ENCODE data around the gene RIMKLB.
"Not testable (repeated sequence)": the region's sequence is repeated elsewhere in the genome, so short reads cannot be mapped to it uniquely, and the experiment has no call there.

RIMKLB gene

GRCh38 chr12:8818526-8818925, 120.7 kb downstream of the RIMKLB start:
- no peak for DNase-seq
- no peak for ATAC-seq

- no peak for DNase-seq
- ATAC-seq, result no peak
Measured at GRCh38 chr12:8819666-8819980, 121.8 kb downstream of the RIMKLB start.

GRCh38 chr12:8820676-8821407, 123.1 kb downstream of the RIMKLB start:
- DNase-seq, ATAC-seq: not testable (repeated sequence)

- DNase-seq, result no peak
- ATAC-seq, result no peak
Measured at GRCh38 chr12:8821591-8821990, 123.8 kb downstream of the RIMKLB start.

DNA sequence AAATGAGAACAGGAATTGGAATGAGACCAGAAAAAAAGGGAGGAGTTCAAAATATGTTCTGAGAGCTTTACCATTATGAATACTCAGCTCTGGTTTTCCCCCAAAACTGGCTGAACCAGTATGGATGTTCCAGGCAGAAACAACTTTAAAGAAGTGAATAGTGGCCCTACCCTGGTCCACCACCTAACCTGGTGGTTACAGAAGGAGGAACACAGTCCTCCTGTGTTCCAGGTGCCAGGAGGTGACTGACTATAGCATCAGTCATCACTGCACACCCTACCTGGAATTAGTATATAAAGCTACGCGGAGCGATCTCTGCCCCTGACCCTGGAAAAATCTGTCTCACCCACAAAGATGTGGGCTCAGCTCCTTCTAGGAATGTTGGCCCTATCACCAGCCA, 124.5 kb downstream of the RIMKLB start, which contains the start of gene A2ML1:
A2ML1 (plus strand) TSS at position 324 of the 400 bp plus-strand sequence; CDS start at position 355, 31 bp downstream.
- no peak for ATAC-seq
- DNase-seq, result no peak

DNA sequence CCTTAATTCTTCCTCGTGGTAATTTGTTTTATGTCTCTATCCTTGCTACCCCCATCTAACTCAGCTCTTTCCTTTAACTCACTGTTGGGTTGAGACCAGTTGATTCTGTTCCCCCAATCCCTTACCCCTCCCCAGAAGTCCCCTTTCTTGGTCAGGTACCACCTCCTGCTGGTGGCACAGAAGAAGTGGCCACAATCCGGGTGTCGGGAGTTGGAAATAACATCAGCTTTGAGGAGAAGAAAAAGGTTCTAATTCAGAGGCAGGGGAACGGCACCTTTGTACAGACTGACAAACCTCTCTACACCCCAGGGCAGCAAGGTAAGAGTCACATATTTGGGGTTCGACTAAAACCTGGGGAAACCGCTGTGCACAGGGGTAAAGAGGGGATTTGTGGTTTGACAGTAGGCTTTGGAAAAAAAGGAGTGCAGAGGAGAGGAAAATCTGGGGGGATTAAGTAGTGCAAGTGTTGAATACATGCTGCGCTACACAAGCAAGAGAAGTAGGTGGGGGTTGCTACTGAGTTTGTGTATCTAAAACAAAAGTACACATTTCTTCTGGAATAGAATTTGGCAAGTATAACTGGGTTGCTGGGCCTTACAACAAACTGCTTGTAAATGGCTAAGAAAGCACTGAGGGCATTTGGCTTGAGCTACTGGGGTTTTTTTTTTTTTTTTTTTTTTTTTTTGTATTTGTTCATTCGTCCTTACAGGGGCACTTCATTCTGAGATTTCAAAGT, 125.9 kb downstream of the RIMKLB start:
- DNase-seq (no peak), ATAC-seq (no peak)

- DNase-seq (no peak), ATAC-seq (no peak)
Measured at GRCh38 chr12:8827551-8828256, 129.9 kb downstream of the RIMKLB start.

GRCh38 chr12:8828257-8829124, 130.7 kb downstream of the RIMKLB start:
- no peak for DNase-seq
- ATAC-seq, result no peak

GRCh38 chr12:8829125-8829518, 131.3 kb downstream of the RIMKLB start:
- no peak for DNase-seq
- no peak for ATAC-seq

DNA sequence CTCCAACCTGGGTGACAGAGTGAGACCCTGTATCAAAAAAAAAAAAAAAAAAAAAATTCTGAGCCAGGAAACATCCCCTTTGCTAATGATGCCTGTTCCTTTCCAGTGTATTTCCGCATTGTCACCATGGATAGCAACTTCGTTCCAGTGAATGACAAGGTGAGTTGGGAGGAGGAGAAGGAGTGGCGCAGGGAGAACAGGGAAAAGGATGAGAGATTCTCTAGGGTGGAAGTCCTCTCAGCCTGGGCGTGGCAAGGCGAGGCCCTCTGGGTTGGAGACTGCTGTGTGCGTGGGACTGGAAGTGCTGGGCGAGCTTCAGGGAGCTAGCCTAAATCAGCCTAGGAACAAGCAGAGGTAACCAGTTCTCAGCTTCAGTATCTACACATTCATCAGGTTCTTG, 131.8 kb downstream of the RIMKLB start:
- ATAC-seq, result no peak

GRCh38 chr12:8831116-8831515, 133.3 kb downstream of the RIMKLB start:
- no peak for ATAC-seq

More for the DNA sequence above, 131.8 kb downstream of the RIMKLB start:
- no peak for DNase-seq

GRCh38 chr12:8832500-8832899, 134.7 kb downstream of the RIMKLB start:
- DNase-seq (no peak), ATAC-seq (no peak)

More at GRCh38 chr12:8831116-8831515, 133.3 kb downstream of the RIMKLB start:
- no peak for DNase-seq

All from stimulated activated naive CD8-positive, alpha-beta T cell treated with anti-CD3 and anti-CD28 coated beads, Interleukin-15, Interleukin-2, amounts not matched to agents 100 U/mL and 50 U/mL, for 24 hours (primary cell).